Stimulated activated CD4-positive, alpha-beta T cell treated with anti-CD3 and anti-CD28 coated beads, TNF-alpha, amount 100 ng/mL, for 1 hour (primary cell): ENCODE measurements around the gene TCP11X1.
"Not testable (repeated sequence)": the region's sequence is repeated elsewhere in the genome, so short reads cannot be mapped to it uniquely, and the experiment has no call there.

Experiments used
- DNase-seq, 3 donors: peaks; one replicate each; pipeline ENCODE4 v3.0.0-alpha.2; 2020; ENCODE audit warnings: low read depth in 3 of 3, low spot score in 1 of 3

Gene TCP11X1

DNA sequence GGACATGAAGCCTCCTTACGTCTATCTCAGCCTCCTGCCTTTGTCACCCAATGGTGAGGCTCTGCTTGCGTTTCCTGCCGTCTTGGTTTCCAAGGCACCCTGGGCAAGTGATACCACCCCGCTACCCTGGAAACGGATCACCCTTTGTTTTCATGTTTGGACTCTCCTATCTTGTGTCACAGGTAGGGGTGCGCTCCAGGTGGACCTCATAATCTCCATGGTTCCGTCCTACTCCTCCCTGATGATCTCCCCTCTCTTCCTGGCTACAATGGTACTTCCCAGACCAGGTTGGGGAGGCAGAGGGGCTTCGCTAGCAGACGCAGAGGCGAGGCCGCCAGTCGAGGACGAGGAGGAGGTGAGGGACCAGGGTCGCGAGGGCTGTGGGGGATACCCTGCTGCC is at the start of gene TCP11X1:
TCP11X1 (plus strand) TSS at position 316 of the 400 bp plus-strand sequence.
- DNase-seq: not testable (repeated sequence)

DNA sequence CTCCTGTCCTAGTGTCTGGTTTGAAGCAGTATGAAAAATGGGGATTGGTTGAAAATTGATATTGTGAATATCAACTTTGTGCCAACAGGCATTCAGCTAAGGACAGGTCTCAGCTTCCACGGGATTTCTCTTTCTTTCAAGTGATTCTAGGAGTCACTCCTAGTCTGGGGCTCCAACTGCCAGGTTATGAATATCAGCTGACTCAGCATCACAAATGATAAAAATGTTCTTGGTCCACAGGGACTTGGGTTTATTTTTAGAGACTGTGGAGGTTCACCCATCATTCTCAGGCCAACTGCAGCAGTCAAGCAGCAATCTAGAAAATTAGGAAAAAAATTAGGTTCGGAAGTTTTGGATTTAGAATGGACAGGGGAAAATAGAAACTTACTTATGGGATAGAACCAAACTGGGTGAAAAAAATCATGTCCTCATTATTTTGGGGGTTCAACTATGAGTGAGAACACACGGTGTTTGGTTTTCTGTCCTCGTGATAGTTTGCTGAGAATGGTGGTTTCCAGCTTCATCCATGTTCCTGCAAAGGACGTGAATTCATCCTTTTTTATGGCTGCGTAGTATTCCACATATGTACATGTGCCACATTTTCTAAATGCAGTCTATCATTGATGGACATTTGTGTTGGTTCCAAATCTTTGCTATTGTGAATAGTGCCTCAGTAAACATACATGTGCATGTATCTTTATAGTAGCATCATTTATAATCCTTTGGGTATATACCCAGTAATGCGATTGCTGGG is 29.0 kb upstream of the TCP11X1 start:
- no peak for DNase-seq

DNA sequence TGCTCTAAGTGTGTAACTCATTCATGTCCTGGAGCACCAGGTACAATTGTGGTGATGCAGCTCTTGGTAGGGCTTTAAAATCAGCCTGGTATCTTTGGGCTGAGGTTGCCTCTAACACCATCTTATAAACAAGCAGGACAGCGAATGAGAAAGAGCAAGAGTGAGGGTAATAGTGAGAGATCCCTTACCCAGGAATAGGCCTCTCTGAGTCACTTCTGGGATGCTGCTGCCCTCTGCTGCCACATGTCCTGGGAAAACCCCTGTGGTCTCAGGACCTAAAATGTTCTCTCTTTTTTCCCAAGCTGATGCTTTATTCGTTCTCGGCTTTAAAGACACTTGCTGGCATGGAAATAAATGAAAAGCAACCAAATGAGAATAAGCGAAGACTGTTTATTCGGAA is 7.2 kb upstream of the TCP11X1 start:
- not testable (repeated sequence) for DNase-seq

DNA sequence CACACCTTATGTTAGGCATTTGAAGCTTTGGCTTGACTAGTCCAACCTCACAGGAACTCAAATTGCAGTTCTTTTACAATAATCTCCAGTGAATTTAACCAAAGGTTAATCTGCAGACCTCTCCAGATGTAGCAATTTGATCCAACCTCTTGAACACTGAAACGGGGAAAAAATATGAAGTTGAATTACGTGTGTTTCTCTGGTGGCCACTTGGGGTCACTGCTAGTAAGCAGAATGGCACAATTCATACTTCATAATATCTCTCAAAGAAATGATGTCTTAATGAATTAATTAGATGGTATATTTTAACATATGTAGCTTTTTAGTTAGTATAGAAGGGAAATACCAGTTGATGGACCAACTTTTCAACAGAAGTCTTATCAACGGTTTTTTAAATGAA is 1.4 kb downstream of the TCP11X1 start:
- DNase-seq: not testable (repeated sequence)

DNA sequence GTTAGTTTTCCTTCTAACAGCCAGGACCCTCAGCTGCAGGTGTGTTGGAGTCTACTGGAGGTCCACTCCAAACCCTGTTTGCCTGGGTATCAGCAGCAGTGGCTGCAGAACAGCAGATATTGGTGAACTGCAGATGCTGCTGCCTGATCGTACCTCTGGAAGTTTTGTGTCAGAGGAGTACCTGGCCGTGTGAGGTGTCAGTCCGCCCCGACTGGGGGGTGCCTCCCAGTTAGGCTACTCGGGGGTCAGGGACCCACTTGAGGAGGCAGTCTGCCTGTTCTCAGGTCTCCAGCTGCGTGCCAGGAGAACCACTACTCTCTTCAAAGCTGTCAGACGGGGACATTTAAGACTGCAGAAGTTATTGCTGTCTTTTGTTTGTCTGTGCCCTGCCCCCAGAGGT is 20.6 kb downstream of the TCP11X1 start:
- not testable (repeated sequence) for DNase-seq

DNA sequence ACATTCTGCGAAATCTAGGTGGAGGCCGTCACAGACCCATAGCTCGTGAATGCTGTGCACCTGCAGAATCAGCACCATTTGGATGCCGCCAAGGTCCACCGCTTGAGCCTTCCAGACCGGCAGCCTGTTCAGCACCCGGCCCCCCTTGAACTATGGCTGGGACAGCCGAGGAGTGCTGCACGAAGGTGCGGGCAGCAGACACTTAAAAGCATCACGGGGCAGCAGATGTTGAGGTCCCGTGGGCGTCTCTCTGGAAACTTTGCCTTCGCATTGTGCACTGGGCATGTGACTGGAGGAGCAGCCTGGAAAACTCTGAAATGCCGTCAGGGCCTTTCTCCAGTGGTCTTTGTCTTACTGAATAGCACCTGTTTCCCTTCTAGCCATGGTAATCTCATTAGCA is 25.2 kb downstream of the TCP11X1 start:
- not testable (repeated sequence) for DNase-seq

DNA sequence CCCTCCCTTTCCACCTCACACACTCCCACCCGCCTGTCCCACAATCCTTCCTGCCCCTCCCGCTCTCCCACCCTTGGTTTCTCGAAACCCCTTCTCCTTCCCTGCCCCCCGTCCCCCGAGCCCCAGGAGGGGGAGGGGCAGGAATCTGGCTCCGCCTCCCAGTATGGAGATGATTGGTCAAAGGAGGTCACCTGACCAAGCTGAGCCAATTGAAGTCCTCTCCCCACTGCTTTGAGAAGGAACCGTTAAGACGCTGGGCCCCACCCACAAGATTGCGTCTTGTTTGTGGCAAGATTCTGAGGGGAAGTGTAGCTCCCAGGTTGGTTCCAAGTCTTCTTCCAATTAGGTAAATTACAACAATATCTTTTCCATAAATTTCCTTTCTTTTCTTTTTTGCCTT is 31.8 kb downstream of the TCP11X1 start, which contains the start of gene NXF2:
NXF2 (plus strand) TSS at position 275 of the 400 bp plus-strand sequence. CDS start 59,912 bp downstream, outside the sequence.
- not testable (repeated sequence) for DNase-seq

DNA sequence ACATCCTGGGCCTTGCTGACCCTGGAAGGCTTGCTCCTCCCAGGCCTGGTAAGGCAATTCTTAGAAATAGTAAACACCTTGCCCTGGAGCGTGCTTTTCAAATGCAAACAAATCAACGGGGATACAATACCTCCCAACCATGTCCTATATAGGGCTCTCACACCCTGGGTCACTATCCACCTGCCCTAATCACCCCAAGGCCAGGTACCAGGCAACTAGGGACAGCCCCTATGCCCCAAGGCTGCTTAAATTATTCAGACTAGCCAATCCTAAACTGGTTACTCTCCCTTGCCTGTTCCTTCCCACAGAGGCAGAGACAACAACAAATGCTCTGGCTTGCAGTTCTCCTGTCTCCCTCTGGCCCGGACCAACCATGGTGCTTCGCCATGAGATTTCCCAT is 57.1 kb downstream of the TCP11X1 start:
- DNase-seq: not testable (repeated sequence)
